Caco-2 (cell line): ENCODE results near the gene CCDC174. TPM values are rescaled to one million over a fixed set of nuclear protein-coding genes. Genes with fewer than 3 reads are reported as not detected.
A peak's percentile ranks its signal among the peaks of the same experiment; 100 is the strongest.
"Not testable (repeated sequence)": the region's sequence is repeated elsewhere in the genome, so short reads cannot be mapped to it uniquely, and the experiment has no call there.

Experiments
- BruUV-seq: library from RNA; stranded (reverse); fragments of 400-500 nt; replicated peaks from 2 replicates; lab custom pipeline; 2021; lab: Mats Ljungman, UMichigan
- CTCF ChIA-PET: fragments of 300-600 bp; sonication (Branson Sonifier 250); formaldehyde crosslinking; loops from one replicate; lab custom pipeline; 2022; ENCODE audit warnings: antibody characterized with exemption; lab: Charles Lee
- POLR2A ChIA-PET: fragments of 300-600 bp; sonication (Branson Sonifier 250); formaldehyde crosslinking; loops from one replicate; lab custom pipeline; 2022; ENCODE audit warnings: antibody characterized with exemption; lab: Charles Lee
- DNase-seq, 2 experiments: peaks; one replicate each; pipeline versions ENCODE4 v3.0.0 to v3.0.0-alpha.2; 2020 to 2022
- H3K27me3 ChIP-seq: replicated peaks from 2 replicates; pipeline ENCODE4 v1.6.0; 2011; ENCODE audit warnings: low read length; ENCODE audit not compliant: control insufficient read depth, insufficient read depth
- H3K36me3 ChIP-seq: 2 replicates; pipeline ENCODE4 v1.5.1; 2011; ENCODE audit warnings: low read length; ENCODE audit not compliant: control insufficient read depth, insufficient read depth
- H3K4me1 ChIP-seq: fragments of 250-450 bp; sonication (Bioruptor Pico); 2 replicates; pipeline ENCODE4 v1.5.1; 2020; ENCODE audit warnings: mild to moderate bottlenecking
- H3K4me3 ChIP-seq: 2 replicates; pipeline ENCODE4 v1.5.1; 2011; ENCODE audit warnings: low read depth, mild to moderate bottlenecking, control low read depth, low read length
- H3K9me3 ChIP-seq: fragments of 250-450 bp; sonication (Bioruptor Pico); 2 replicates; pipeline ENCODE4 v1.5.1; 2020; ENCODE audit warnings: mild to moderate bottlenecking, moderate library complexity
- H3K27ac Mint-ChIP-seq: one replicate; pipeline ENCODE4 v1.8.0; 2022; ENCODE audit warnings: mixed read lengths; ENCODE audit not compliant: unreplicated experiment
- H3K27me3 Mint-ChIP-seq: one replicate; pipeline ENCODE4 v1.8.0; 2022; ENCODE audit warnings: mixed read lengths; ENCODE audit not compliant: insufficient read depth, unreplicated experiment
- H3K36me3 Mint-ChIP-seq: one replicate; pipeline ENCODE4 v1.8.0; 2022; ENCODE audit warnings: mild to moderate bottlenecking, mixed read lengths; ENCODE audit not compliant: insufficient read depth, unreplicated experiment
- H3K4me1 Mint-ChIP-seq: one replicate; pipeline ENCODE4 v1.8.0; 2022; ENCODE audit warnings: low read depth, mixed read lengths; ENCODE audit not compliant: unreplicated experiment
- H3K4me3 Mint-ChIP-seq: one replicate; pipeline ENCODE4 v1.8.0; 2022; ENCODE audit warnings: mild to moderate bottlenecking, moderate library complexity, mixed read lengths; ENCODE audit not compliant: unreplicated experiment
- H3K9me3 Mint-ChIP-seq: one replicate; pipeline ENCODE4 v1.8.0; 2022; ENCODE audit warnings: mixed read lengths; ENCODE audit not compliant: unreplicated experiment
- CTCF ChIP-seq, 2 experiments: fragments of 200-600 bp in 1 of 2; IDR thresholded peaks; 1 replicate in 1 of 2; 2 replicates in 1 of 2; pipeline versions ENCODE4 v1.5.1 to v1.8.0; 2011 to 2022; ENCODE audit warnings: antibody characterized with exemption in 1 of 2, control low read depth in 1 of 2, inconsistent platforms in 1 of 2, low read depth in 1 of 2, low read length in 1 of 2, mild to moderate bottlenecking in 1 of 2, moderate library complexity in 1 of 2; ENCODE audit not compliant: insufficient read depth in 1 of 2, severe bottlenecking in 1 of 2, unreplicated experiment in 1 of 2
- intact Hi-C: fragments of 100-400 bp; cut with micrococcal nuclease; formaldehyde crosslinking; loops from one replicate; pipeline ENCODE4 v1.10.0; 2022; ENCODE audit not compliant: unreplicated experiment
- total RNA-seq: library from RNA; stranded (reverse); gene quantifications from 2 replicates; pipeline ENCODE4 v1.2.3, GENCODE V29; 2022

Gene CCDC174
- total RNA-seq, 1 experiment from 2014 or later, result 22.4 TPM

DNA sequence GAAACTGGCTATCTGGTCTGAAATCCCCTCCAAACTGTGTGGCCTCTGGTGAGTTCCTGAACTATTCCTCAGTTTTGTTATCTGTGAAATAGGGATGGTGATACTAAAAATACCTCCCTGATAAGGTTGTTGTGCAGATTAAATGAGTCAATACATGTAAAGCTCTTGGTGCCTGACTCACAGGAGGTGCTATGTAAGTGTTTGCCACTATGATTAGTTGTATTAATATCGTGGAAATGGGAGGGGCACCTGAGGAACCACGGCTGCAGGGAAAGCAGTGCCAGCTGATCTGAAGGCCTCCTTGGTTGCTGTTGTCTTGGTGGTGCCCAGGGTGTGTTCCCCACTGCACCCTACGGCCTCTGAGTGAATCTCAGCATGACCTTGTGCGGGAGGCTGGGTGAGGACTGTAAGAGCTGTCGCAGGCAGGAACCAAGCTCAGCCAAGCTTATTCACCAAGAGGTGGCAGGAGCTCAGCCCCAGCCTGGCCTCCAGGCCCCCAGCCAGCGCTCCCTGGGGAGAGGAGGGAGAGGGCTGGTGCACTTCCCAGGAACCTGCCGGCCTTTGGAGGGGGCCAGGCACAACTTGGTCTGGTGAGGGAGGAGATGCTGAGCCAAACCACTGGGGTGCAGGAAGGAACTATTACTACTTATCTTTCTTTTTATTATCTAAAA, 44.8 kb upstream of the CCDC174 start:
- CTCF ChIA-PET, result interaction anchor here (0.5 kb wide), 1 partner anchor 542 kb away, joined by 4 read pairs; no protein-coding TSS in a partner anchor
- no peak overlapping the region for H3K27ac Mint-ChIP-seq
- no peaks in the 10 kb centered on the region for H3K9me3 Mint-ChIP-seq
- BruUV-seq, result no TSS peak
- DNase-seq, result no peak
- intact Hi-C loops, result no loop called here
- Histone ChIP-seq H3K4me3 (no peak overlapping the region), H3K27me3 (no peaks in the 10 kb centered on the region), H3K9me3 (no peaks in the 10 kb centered on the region), H3K4me1 (peaks cover 13% of the 10 kb centered on the region), H3K36me3 (no peaks in the 10 kb centered on the region)
- POLR2A ChIA-PET, result no interaction called here
- no peak for TF ChIP-seq CTCF (IDR thresholded peaks at IDR 0.05; ENCODE audit: insufficient read depth in 1 of 2, low read depth in 1 of 2, low read length in 1 of 2, severe bottlenecking in 1 of 2, unreplicated experiment in 1 of 2)
- no peaks in the 10 kb centered on the region for H3K36me3 Mint-ChIP-seq
- H3K4me1 Mint-ChIP-seq, result peaks cover 22% of the 10 kb centered on the region
- no peak overlapping the region for H3K4me3 Mint-ChIP-seq
- peaks cover 7% of the 10 kb centered on the region for H3K27me3 Mint-ChIP-seq

DNA sequence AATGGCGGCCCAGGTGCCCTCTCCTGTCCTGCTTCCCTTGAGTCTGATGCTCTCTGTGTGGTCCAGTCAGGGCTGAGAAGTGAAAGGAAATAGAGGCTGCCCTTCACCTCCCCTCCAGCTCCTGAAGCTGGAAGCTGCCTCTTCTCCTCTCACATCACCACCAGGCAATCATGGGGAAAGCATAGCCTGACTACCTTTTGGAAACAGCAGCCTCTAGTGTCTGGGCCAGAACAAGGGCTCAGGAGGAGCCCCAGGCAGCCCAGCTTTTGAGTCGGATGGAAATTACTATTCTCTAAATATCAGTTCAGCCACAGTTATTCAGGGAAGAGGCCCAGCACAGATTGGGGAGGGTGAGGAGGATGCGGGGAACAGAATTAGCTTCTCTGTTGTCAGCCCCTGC, 43.3 kb upstream of the CCDC174 start:
- TF ChIP-seq CTCF (IDR thresholded peaks at IDR 0.05; ENCODE audit: insufficient read depth in 1 of 2, low read depth in 1 of 2, low read length in 1 of 2, severe bottlenecking in 1 of 2, unreplicated experiment in 1 of 2), result peak in 1 of 2 experiments; percentile 28
- peaks cover 5% of the 10 kb centered on the region for H3K27me3 Mint-ChIP-seq
- Histone ChIP-seq H3K9me3 (no peaks in the 10 kb centered on the region), H3K4me1 (peaks cover 13% of the 10 kb centered on the region), H3K4me3 (no peak overlapping the region), H3K27me3 (no peaks in the 10 kb centered on the region; the same call in 1 of the 2 replicates), H3K36me3 (no peaks in the 10 kb centered on the region)
- CTCF ChIA-PET, result interaction anchor here (0.7 to 1.4 kb wide), 5 partner anchors 30 to 99 kb away, joined by 3 to 8 read pairs (median 3); no protein-coding TSS in a partner anchor
- no peaks in the 10 kb centered on the region for H3K9me3 Mint-ChIP-seq
- peaks cover 22% of the 10 kb centered on the region for H3K4me1 Mint-ChIP-seq
- no peaks in the 10 kb centered on the region for H3K36me3 Mint-ChIP-seq
- POLR2A ChIA-PET, result no interaction called here
- H3K4me3 Mint-ChIP-seq, result no peak overlapping the region
- no TSS peak for BruUV-seq
- intact Hi-C loops, result no loop called here
- no peak for DNase-seq
- no peak overlapping the region for H3K27ac Mint-ChIP-seq

GRCh38 chr3:14609058-14609457, 42.5 kb upstream of the CCDC174 start:
- H3K4me3 ChIP-seq, H3K27me3 Mint-ChIP-seq, H3K4me3 Mint-ChIP-seq, intact Hi-C loops, H3K27me3 ChIP-seq, H3K36me3 Mint-ChIP-seq, H3K9me3 Mint-ChIP-seq, H3K27ac Mint-ChIP-seq, DNase-seq, POLR2A ChIA-PET, H3K9me3 ChIP-seq, BruUV-seq, H3K36me3 ChIP-seq: not testable (repeated sequence)
- H3K4me1 Mint-ChIP-seq, result peaks cover 22% of the 10 kb centered on the region
- peaks cover 13% of the 10 kb centered on the region for H3K4me1 ChIP-seq
- CTCF ChIA-PET, result interaction anchor here (0.8 kb wide), 1 partner anchor 61 kb away, joined by 3 read pairs; no protein-coding TSS in a partner anchor
